ENCODE measurements around the gene AOAH. TPM values are rescaled to one million over a fixed set of nuclear protein-coding genes. Genes with fewer than 3 reads are reported as not detected.
A peak's percentile ranks its signal among the peaks of the same experiment; 100 is the strongest.

AOAH gene
- total and polyA plus RNA-seq, 9 donors = 2.4 to 4.4 (median 3.4) TPM

GRCh38 chr7:36522453-36523007, 201.8 kb downstream of the AOAH start:
- Histone ChIP-seq H3K9me3 (replicated peaks; ENCODE audit: control insufficient read depth, low read depth, low read length) (no peaks in the 10 kb centered on the region), H3K27ac (ENCODE audit: low read length) (no peak overlapping the region), H3K36me3 (ENCODE audit: control insufficient read depth, insufficient read depth, low read length) (no peaks in the 10 kb centered on the region), H3K4me3 (ENCODE audit: low read length) (no peak overlapping the region), H3K4me1 (ENCODE audit: control insufficient read depth, insufficient read depth, low read length) (no peaks in the 10 kb centered on the region), H3K27me3 (ENCODE audit: control insufficient read depth, insufficient read depth, low read length) (peaks cover 5% of the 10 kb centered on the region)
- 39% methylated on average over 8 of the region's 10 CpGs for WGBS (ENCODE audit: insufficient coverage)
- no peak for DNase-seq

GRCh38 chr7:36521911-36522310, 202.4 kb downstream of the AOAH start:
- no peak overlapping the region for H3K27ac ChIP-seq (ENCODE audit: low read length)
- H3K36me3 ChIP-seq (ENCODE audit: control insufficient read depth, insufficient read depth, low read length) = no peaks in the 10 kb centered on the region
- H3K4me1 ChIP-seq (ENCODE audit: control insufficient read depth, insufficient read depth, low read length) = no peaks in the 10 kb centered on the region
- H3K9me3 ChIP-seq (replicated peaks; ENCODE audit: control insufficient read depth, low read depth, low read length) = no peaks in the 10 kb centered on the region
- no peak for DNase-seq
- WGBS (ENCODE audit: insufficient coverage) = 78% methylated on average over 6 of the region's 10 CpGs
- H3K4me3 ChIP-seq (ENCODE audit: low read length) = no peak overlapping the region
- H3K27me3 ChIP-seq (ENCODE audit: control insufficient read depth, insufficient read depth, low read length) = peaks cover 5% of the 10 kb centered on the region

GRCh38 chr7:36521133-36521532, 203.2 kb downstream of the AOAH start:
- Histone ChIP-seq H3K4me1 (ENCODE audit: control insufficient read depth, insufficient read depth, low read length) (no peaks in the 10 kb centered on the region), H3K9me3 (replicated peaks; ENCODE audit: control insufficient read depth, low read depth, low read length) (no peaks in the 10 kb centered on the region), H3K4me3 (ENCODE audit: low read length) (no peak overlapping the region), H3K36me3 (ENCODE audit: control insufficient read depth, insufficient read depth, low read length) (no peaks in the 10 kb centered on the region), H3K27ac (ENCODE audit: low read length) (no peak overlapping the region), H3K27me3 (ENCODE audit: control insufficient read depth, insufficient read depth, low read length) (peaks cover 5% of the 10 kb centered on the region)
- DNase-seq = no peak
- WGBS (ENCODE audit: insufficient coverage) = no CpG with 5 or more reads among the region's 4 CpGs

GRCh38 chr7:36515847-36516246, 208.4 kb downstream of the AOAH start:
- no peak for DNase-seq
- H3K4me1 ChIP-seq (ENCODE audit: control insufficient read depth, insufficient read depth, low read length) = no peaks in the 10 kb centered on the region
- H3K36me3 ChIP-seq (ENCODE audit: control insufficient read depth, insufficient read depth, low read length) = no peaks in the 10 kb centered on the region
- H3K4me3 ChIP-seq (ENCODE audit: low read length) = no peak overlapping the region
- no peak overlapping the region for H3K27ac ChIP-seq (ENCODE audit: low read length)
- WGBS (ENCODE audit: insufficient coverage) = 87% methylated on average over 3 of the region's 3 CpGs
- no peaks in the 10 kb centered on the region for H3K9me3 ChIP-seq (replicated peaks; ENCODE audit: control insufficient read depth, low read depth, low read length)
- no peaks in the 10 kb centered on the region for H3K27me3 ChIP-seq (ENCODE audit: control insufficient read depth, insufficient read depth, low read length)

- H3K27me3 ChIP-seq (ENCODE audit: control insufficient read depth, insufficient read depth, low read length) = no peaks in the 10 kb centered on the region
- no peak for DNase-seq
- no peaks in the 10 kb centered on the region for H3K4me1 ChIP-seq (ENCODE audit: control insufficient read depth, insufficient read depth, low read length)
- H3K9me3 ChIP-seq (replicated peaks; ENCODE audit: control insufficient read depth, low read depth, low read length) = no peaks in the 10 kb centered on the region
- H3K4me3 ChIP-seq (ENCODE audit: low read length) = no peak overlapping the region
- no peak overlapping the region for H3K27ac ChIP-seq (ENCODE audit: low read length)
- H3K36me3 ChIP-seq (ENCODE audit: control insufficient read depth, insufficient read depth, low read length) = no peaks in the 10 kb centered on the region
- WGBS (ENCODE audit: insufficient coverage) = 75% methylated on average over 5 of the region's 10 CpGs
Measured at GRCh38 chr7:36514289-36515243, 209.7 kb downstream of the AOAH start.

- no peak overlapping the region for H3K27ac ChIP-seq (ENCODE audit: low read length)
- no peak for DNase-seq
- no peaks in the 10 kb centered on the region for H3K27me3 ChIP-seq (ENCODE audit: control insufficient read depth, insufficient read depth, low read length)
- no peaks in the 10 kb centered on the region for H3K9me3 ChIP-seq (replicated peaks; ENCODE audit: control insufficient read depth, low read depth, low read length)
- H3K4me3 ChIP-seq (ENCODE audit: low read length) = no peak overlapping the region
- no peaks in the 10 kb centered on the region for H3K36me3 ChIP-seq (ENCODE audit: control insufficient read depth, insufficient read depth, low read length)
- H3K4me1 ChIP-seq (ENCODE audit: control insufficient read depth, insufficient read depth, low read length) = no peaks in the 10 kb centered on the region
- WGBS (ENCODE audit: insufficient coverage) = 89% methylated on average over 8 of the region's 10 CpGs
Measured at GRCh38 chr7:36513393-36513792, 210.9 kb downstream of the AOAH start.

GRCh38 chr7:36512616-36513015, 211.7 kb downstream of the AOAH start:
- Histone ChIP-seq H3K9me3 (replicated peaks; ENCODE audit: control insufficient read depth, low read depth, low read length) (no peaks in the 10 kb centered on the region), H3K4me1 (ENCODE audit: control insufficient read depth, insufficient read depth, low read length) (no peaks in the 10 kb centered on the region), H3K27ac (ENCODE audit: low read length) (no peak overlapping the region), H3K27me3 (ENCODE audit: control insufficient read depth, insufficient read depth, low read length) (no peaks in the 10 kb centered on the region), H3K4me3 (ENCODE audit: low read length) (no peak overlapping the region), H3K36me3 (ENCODE audit: control insufficient read depth, insufficient read depth, low read length) (no peaks in the 10 kb centered on the region)
- peak; percentile 16 for DNase-seq
- WGBS (ENCODE audit: insufficient coverage) = 36% methylated on average over 4 of the region's 4 CpGs

GRCh38 chr7:36509962-36510361, 214.3 kb downstream of the AOAH start:
- Histone ChIP-seq H3K36me3 (ENCODE audit: control insufficient read depth, insufficient read depth, low read length) (no peaks in the 10 kb centered on the region), H3K4me3 (ENCODE audit: low read length) (no peak overlapping the region), H3K9me3 (replicated peaks; ENCODE audit: control insufficient read depth, low read depth, low read length) (no peaks in the 10 kb centered on the region), H3K27ac (ENCODE audit: low read length) (no peak overlapping the region), H3K27me3 (ENCODE audit: control insufficient read depth, insufficient read depth, low read length) (no peaks in the 10 kb centered on the region), H3K4me1 (ENCODE audit: control insufficient read depth, insufficient read depth, low read length) (no peaks in the 10 kb centered on the region)
- DNase-seq = no peak
- 85% methylated on average over 6 of the region's 9 CpGs for WGBS (ENCODE audit: insufficient coverage)

GRCh38 chr7:36507475-36508440, 216.5 kb downstream of the AOAH start:
- no CpG with 5 or more reads among the region's 9 CpGs for WGBS (ENCODE audit: insufficient coverage)
- H3K4me1 ChIP-seq (ENCODE audit: control insufficient read depth, insufficient read depth, low read length) = no peaks in the 10 kb centered on the region
- H3K9me3 ChIP-seq (replicated peaks; ENCODE audit: control insufficient read depth, low read depth, low read length) = no peaks in the 10 kb centered on the region
- no peaks in the 10 kb centered on the region for H3K36me3 ChIP-seq (ENCODE audit: control insufficient read depth, insufficient read depth, low read length)
- H3K4me3 ChIP-seq (ENCODE audit: low read length) = no peak overlapping the region
- no peaks in the 10 kb centered on the region for H3K27me3 ChIP-seq (ENCODE audit: control insufficient read depth, insufficient read depth, low read length)
- DNase-seq = no peak
- no peak overlapping the region for H3K27ac ChIP-seq (ENCODE audit: low read length)

GRCh38 chr7:36506820-36507219, 217.5 kb downstream of the AOAH start:
- no peaks in the 10 kb centered on the region for H3K9me3 ChIP-seq (replicated peaks; ENCODE audit: control insufficient read depth, low read depth, low read length)
- DNase-seq = no peak
- no peaks in the 10 kb centered on the region for H3K27me3 ChIP-seq (ENCODE audit: control insufficient read depth, insufficient read depth, low read length)
- H3K36me3 ChIP-seq (ENCODE audit: control insufficient read depth, insufficient read depth, low read length) = no peaks in the 10 kb centered on the region
- H3K4me3 ChIP-seq (ENCODE audit: low read length) = no peak overlapping the region
- no peak overlapping the region for H3K27ac ChIP-seq (ENCODE audit: low read length)
- H3K4me1 ChIP-seq (ENCODE audit: control insufficient read depth, insufficient read depth, low read length) = no peaks in the 10 kb centered on the region
- WGBS (ENCODE audit: insufficient coverage) = 77% methylated on average over 2 of the region's 3 CpGs
